Activated CD8-positive, alpha-beta memory T cell treated with anti-CD3 and anti-CD28 coated beads, Interleukin-2, amount 50 U/mL, for 48 hours (primary cell): Measurements from ENCODE around the gene PHACTR1.
A peak's percentile ranks its signal among the peaks of the same experiment; 100 is the strongest.

ENCODE experiments used
- DNase-seq: peaks from one replicate; pipeline ENCODE4 v3.0.0-alpha.2; 2020

The PHACTR1 gene

GRCh38 chr6:13331516-13332348 is 615.2 kb downstream of the PHACTR1 start:
- no peak for DNase-seq

GRCh38 chr6:13332349-13332706 is 615.8 kb downstream of the PHACTR1 start:
- DNase-seq, result no peak

- no peak for DNase-seq
Measured at GRCh38 chr6:13334953-13335352, 618.4 kb downstream of the PHACTR1 start.

GRCh38 chr6:13336553-13336952 is 620.0 kb downstream of the PHACTR1 start:
- DNase-seq, result peak; percentile 93

GRCh38 chr6:13338038-13338437 is 621.5 kb downstream of the PHACTR1 start:
- DNase-seq, result no peak
